Common myeloid progenitor, CD34-positive (primary cell): Measurements from ENCODE around the gene TMEM131.
A peak's percentile ranks its signal among the peaks of the same experiment; 100 is the strongest.
"Not testable (repeated sequence)": the region's sequence is repeated elsewhere in the genome, so short reads cannot be mapped to it uniquely, and the experiment has no call there.

Experiments
- CTCF ChIA-PET: fragments of 350-600 bp; sonication (Branson Sonifier 250); formaldehyde crosslinking; loops from one replicate; lab custom pipeline; 2021; ENCODE audit warnings: antibody characterized with exemption; lab: Charles Lee
- POLR2A ChIA-PET: fragments of 350-600 bp; sonication (Branson Sonifier 250); formaldehyde crosslinking; loops from one replicate; lab custom pipeline; 2021; ENCODE audit warnings: antibody characterized with exemption; lab: Charles Lee
- DNase-seq, 3 donors: peaks; one replicate each; pipeline versions ENCODE4 v3.0.0 to v3.0.0-alpha.2; 2013
- H3K27ac ChIP-seq, 2 experiments: 1 replicate in 1 of 2; 2 replicates in 1 of 2; pipeline ENCODE4 v1.7.0; 2013; ENCODE audit warnings: inconsistent platforms in 2 of 2, low read length in 2 of 2, mild to moderate bottlenecking in 2 of 2, low read depth in 1 of 2, moderate library complexity in 1 of 2; ENCODE audit not compliant: severe bottlenecking in 2 of 2, insufficient read depth in 1 of 2, poor library complexity in 1 of 2
- H3K27me3 ChIP-seq, 5 experiments: replicated peaks in 2 of 5; 1 replicate in 3 of 5; 2 replicates in 2 of 5; pipeline versions ENCODE4 v1.6.1 to v1.7.0; 2013; ENCODE audit warnings: low read length in 4 of 5, mild to moderate bottlenecking in 2 of 5, moderate library complexity in 2 of 5, inconsistent platforms in 1 of 5; ENCODE audit not compliant: insufficient read depth in 5 of 5, control insufficient read depth in 4 of 5
- H3K36me3 ChIP-seq, 4 experiments: 1 replicate in 2 of 4; 2 replicates in 2 of 4; pipeline versions ENCODE4 v1.6.1 to v1.7.0; 2013; ENCODE audit warnings: low read length in 3 of 4, control low read depth in 1 of 4, mild to moderate bottlenecking in 1 of 4; ENCODE audit not compliant: control insufficient read depth in 4 of 4, insufficient read depth in 4 of 4
- H3K4me1 ChIP-seq, 4 experiments: 1 replicate in 3 of 4; 2 replicates in 1 of 4; pipeline versions ENCODE4 v1.6.1 to v1.7.1; 2013; ENCODE audit warnings: low read length in 3 of 4, mild to moderate bottlenecking in 3 of 4, control low read depth in 1 of 4, inconsistent platforms in 1 of 4, moderate library complexity in 1 of 4; ENCODE audit not compliant: control insufficient read depth in 4 of 4, insufficient read depth in 4 of 4; ENCODE audit errors: control extremely low read depth in 1 of 4
- H3K4me3 ChIP-seq, 7 experiments: 1 replicate in 4 of 7; 2 replicates in 3 of 7; pipeline versions ENCODE4 v1.5.1 to v1.7.0; 2013; ENCODE audit warnings: mild to moderate bottlenecking in 7 of 7, low read length in 6 of 7, moderate library complexity in 6 of 7, inconsistent platforms in 2 of 7, low read depth in 2 of 7, control low read depth in 1 of 7; ENCODE audit not compliant: insufficient read depth in 4 of 7, control insufficient read depth in 1 of 7; ENCODE audit errors: extremely low read depth in 1 of 7
- H3K9me3 ChIP-seq, 5 experiments: 1 replicate in 4 of 5; 2 replicates in 1 of 5; pipeline versions ENCODE4 v1.6.1 to v1.7.1; 2013; ENCODE audit warnings: low read length in 4 of 5, mild to moderate bottlenecking in 2 of 5, inconsistent platforms in 1 of 5, low read depth in 1 of 5, moderate library complexity in 1 of 5; ENCODE audit not compliant: control insufficient read depth in 4 of 5, insufficient read depth in 2 of 5; ENCODE audit errors: control extremely low read depth in 1 of 5
- WGBS: methylation state at CpG from one replicate; pipeline ENCODE4 v1.1.5; 2013; ENCODE audit not compliant: insufficient coverage; 5-methylcytosine and 5-hydroxymethylcytosine counted together

TMEM131 gene

GRCh38 chr2:97878865-97879264, 116.9 kb downstream of the TMEM131 start:
- Histone ChIP-seq H3K27me3 (no peaks in the 10 kb centered on the region), H3K9me3 (peaks cover 0 to 11% (median 0%) of the 10 kb centered on the region in 5 experiments), H3K27ac (no peak overlapping the region), H3K4me3 (no peak overlapping the region), H3K4me1 (no peaks in the 10 kb centered on the region), H3K36me3 (peaks cover 0 to 5% (median 1%) of the 10 kb centered on the region in 4 experiments)
- CTCF ChIA-PET, result no interaction called here
- no peak for DNase-seq
- POLR2A ChIA-PET, result no interaction called here
- WGBS, result no CpG with 5 or more reads among the region's 3 CpGs

GRCh38 chr2:97878317-97878716, 117.4 kb downstream of the TMEM131 start:
- H3K9me3 ChIP-seq, result peaks cover 0 to 11% (median 2%) of the 10 kb centered on the region in 5 experiments
- H3K4me1 ChIP-seq, CTCF ChIA-PET, H3K4me3 ChIP-seq, DNase-seq, POLR2A ChIA-PET, H3K27ac ChIP-seq, H3K27me3 ChIP-seq, H3K36me3 ChIP-seq: not testable (repeated sequence)
- WGBS, result 100% methylated on average over 2 of the region's 2 CpGs

GRCh38 chr2:97871096-97871780, 124.5 kb downstream of the TMEM131 start:
- CTCF ChIA-PET, result interaction anchor here (1.1 to 1.4 kb wide), 2 partner anchors 21 to 53 kb away, joined by 3 read pairs; no protein-coding TSS in a partner anchor
- H3K36me3 ChIP-seq, result peaks cover 0 to 2% (median 0%) of the 10 kb centered on the region in 4 experiments
- no peaks in the 10 kb centered on the region for H3K27me3 ChIP-seq
- peaks cover 25 to 33% (median 28%) of the 10 kb centered on the region in 4 experiments for H3K4me1 ChIP-seq
- H3K4me3 ChIP-seq, result no peak overlapping the region
- POLR2A ChIA-PET, result no interaction called here
- no peak overlapping the region for H3K27ac ChIP-seq
- peaks cover 0 to 18% (median 4%) of the 10 kb centered on the region in 5 experiments for H3K9me3 ChIP-seq
- DNase-seq, result peak in 1 of 3 donors; percentile 17
- WGBS, result 100% methylated on average over 3 of the region's 4 CpGs

GRCh38 chr2:97870396-97870843, 125.3 kb downstream of the TMEM131 start:
- H3K9me3 ChIP-seq, result peaks cover 0 to 18% (median 3%) of the 10 kb centered on the region in 5 experiments
- H3K4me1 ChIP-seq, result peaks cover 25 to 33% (median 28%) of the 10 kb centered on the region in 4 experiments
- peaks cover 0 to 2% (median 0%) of the 10 kb centered on the region in 4 experiments for H3K36me3 ChIP-seq
- peak; percentile 76 to 97 (median 95) for DNase-seq
- no peak overlapping the region for H3K27ac ChIP-seq
- 0% methylated on average over 1 of the region's 4 CpGs for WGBS
- H3K4me3 ChIP-seq, result peak overlapping the region in 6 of 7 experiments; percentile 12 to 65 (median 42)
- H3K27me3 ChIP-seq, result no peaks in the 10 kb centered on the region
- POLR2A ChIA-PET, result no interaction called here
- CTCF ChIA-PET, result interaction anchor here (1.1 to 1.4 kb wide), 3 partner anchors 22 to 65 kb away, joined by 3 read pairs; no protein-coding TSS in a partner anchor

GRCh38 chr2:97869722-97870346, 125.9 kb downstream of the TMEM131 start:
- Histone ChIP-seq H3K4me1 (peaks cover 25 to 33% (median 28%) of the 10 kb centered on the region in 4 experiments), H3K36me3 (peaks cover 0 to 2% (median 0%) of the 10 kb centered on the region in 4 experiments), H3K9me3 (peaks cover 0 to 18% (median 3%) of the 10 kb centered on the region in 5 experiments), H3K27me3 (no peaks in the 10 kb centered on the region), H3K27ac (no peak overlapping the region), H3K4me3 (peak overlapping the region in 6 of 7 experiments; percentile 12 to 65 (median 42))
- ChIA-PET POLR2A (no interaction called here), CTCF (interaction anchor here (1.1 to 1.2 kb wide), 2 partner anchors 23 to 66 kb away, joined by 3 read pairs; no protein-coding TSS in a partner anchor)
- WGBS, result 83% methylated on average over 2 of the region's 6 CpGs
- peak in 1 of 3 donors; percentile 39 for DNase-seq

GRCh38 chr2:97868986-97869721, 126.6 kb downstream of the TMEM131 start:
- Histone ChIP-seq H3K4me3 (peak overlapping the region in 1 of 7 experiments; percentile 2), H3K4me1 (peaks cover 25 to 33% (median 28%) of the 10 kb centered on the region in 4 experiments), H3K9me3 (peaks cover 0 to 18% (median 3%) of the 10 kb centered on the region in 5 experiments), H3K36me3 (no peaks in the 10 kb centered on the region), H3K27me3 (no peaks in the 10 kb centered on the region), H3K27ac (no peak overlapping the region)
- POLR2A ChIA-PET, result no interaction called here
- WGBS, result 82% methylated on average over 5 of the region's 5 CpGs
- peak in 1 of 3 donors; percentile 22 for DNase-seq
- CTCF ChIA-PET, result interaction anchor here (1.2 kb wide), 1 partner anchor 67 kb away, joined by 3 read pairs; no protein-coding TSS in a partner anchor
